ENCODE data around the gene F13B.

DNA sequence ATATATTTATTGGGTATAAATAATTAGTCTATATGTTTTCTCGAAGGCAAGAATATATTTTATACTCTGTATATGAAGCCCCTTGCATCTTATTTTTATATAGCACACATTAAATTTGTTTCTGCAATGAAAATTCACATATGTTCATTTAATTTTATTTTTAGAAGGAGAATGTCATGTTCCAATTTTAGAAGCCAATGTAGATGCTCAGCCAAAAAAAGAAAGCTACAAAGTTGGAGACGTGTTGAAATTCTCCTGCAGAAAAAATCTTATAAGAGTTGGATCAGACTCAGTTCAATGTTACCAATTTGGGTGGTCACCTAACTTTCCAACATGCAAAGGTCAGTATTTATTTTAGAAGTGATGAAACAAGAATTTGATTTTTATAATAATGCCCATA lies 73.1 kb downstream of the F13B start:
- TF ChIP-seq, protein P1, sequence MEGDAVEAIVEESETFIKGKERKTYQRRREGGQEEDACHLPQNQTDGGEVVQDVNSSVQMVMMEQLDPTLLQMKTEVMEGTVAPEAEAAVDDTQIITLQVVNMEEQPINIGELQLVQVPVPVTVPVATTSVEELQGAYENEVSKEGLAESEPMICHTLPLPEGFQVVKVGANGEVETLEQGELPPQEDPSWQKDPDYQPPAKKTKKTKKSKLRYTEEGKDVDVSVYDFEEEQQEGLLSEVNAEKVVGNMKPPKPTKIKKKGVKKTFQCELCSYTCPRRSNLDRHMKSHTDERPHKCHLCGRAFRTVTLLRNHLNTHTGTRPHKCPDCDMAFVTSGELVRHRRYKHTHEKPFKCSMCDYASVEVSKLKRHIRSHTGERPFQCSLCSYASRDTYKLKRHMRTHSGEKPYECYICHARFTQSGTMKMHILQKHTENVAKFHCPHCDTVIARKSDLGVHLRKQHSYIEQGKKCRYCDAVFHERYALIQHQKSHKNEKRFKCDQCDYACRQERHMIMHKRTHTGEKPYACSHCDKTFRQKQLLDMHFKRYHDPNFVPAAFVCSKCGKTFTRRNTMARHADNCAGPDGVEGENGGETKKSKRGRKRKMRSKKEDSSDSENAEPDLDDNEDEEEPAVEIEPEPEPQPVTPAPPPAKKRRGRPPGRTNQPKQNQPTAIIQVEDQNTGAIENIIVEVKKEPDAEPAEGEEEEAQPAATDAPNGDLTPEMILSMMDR (IDR thresholded peaks at IDR 0.05; ENCODE audit: low read depth, low read length), result no peak
- TF ChIP-seq EZH2phosphoT487 (IDR thresholded peaks at IDR 0.05; ENCODE audit: low read depth), result no peak
